Measurements from ENCODE around the gene TEDDM1. TPM values are rescaled to one million over a fixed set of nuclear protein-coding genes. Genes with fewer than 3 reads are reported as not detected.

Gene TEDDM1
- total RNA-seq, 1 donor from 2014 or later = not detected

- Histone ChIP-seq H3K4me1 (no peaks in the 10 kb centered on the region), H3K36me3 (no peaks in the 10 kb centered on the region), H3K27me3 (no peaks in the 10 kb centered on the region), H3K9me3 (no peaks in the 10 kb centered on the region), H3K4me3 (no peak overlapping the region), H3K27ac (no peak overlapping the region)
- no peak for DNase-seq (ENCODE audit: extremely low spot score in 2 of 2)
- intact Hi-C loops (cut with DNase I) = no loop called here
- TF ChIP-seq POLR2AphosphoS5 (IDR thresholded peaks at IDR 0.05; ENCODE audit: insufficient read depth in 1 of 2, low read depth in 1 of 2) (no peak), POLR2A (IDR thresholded peaks at IDR 0.05) (no peak), CTCF (IDR thresholded peaks at IDR 0.05) (no peak)
These were observed 49.6 kb downstream of the TEDDM1 start for GRCh38 chr1:182350839-182351238.

GRCh38 chr1:182348961-182349747, 51.3 kb downstream of the TEDDM1 start:
- intact Hi-C loops (cut with DNase I) = no loop called here
- H3K27ac ChIP-seq = no peak overlapping the region
- peak in 1 of 2 donors; percentile 55 for DNase-seq (ENCODE audit: extremely low spot score in 2 of 2)
- no peaks in the 10 kb centered on the region for H3K36me3 ChIP-seq
- H3K9me3 ChIP-seq = no peaks in the 10 kb centered on the region
- TF ChIP-seq POLR2A (IDR thresholded peaks at IDR 0.05) = no peak
- no peak for TF ChIP-seq POLR2AphosphoS5 (IDR thresholded peaks at IDR 0.05; ENCODE audit: insufficient read depth in 1 of 2, low read depth in 1 of 2)
- no peak for TF ChIP-seq CTCF (IDR thresholded peaks at IDR 0.05)
- no peak overlapping the region for H3K4me3 ChIP-seq
- no peaks in the 10 kb centered on the region for H3K4me1 ChIP-seq
- H3K27me3 ChIP-seq = no peaks in the 10 kb centered on the region

Other genes with a start within 250 kb of the TEDDM1 start
- 2,462 TPM for gene GLUL, start 8.9 kb downstream of the TEDDM1 start, total RNA-seq
- gene RGSL1, start 49.5 kb upstream of the TEDDM1 start, total RNA-seq = not detected
- 5.4 TPM for gene RNASEL, start 188.6 kb upstream of the TEDDM1 start, total RNA-seq
- 1.2 TPM for gene RGS16, start 203.7 kb upstream of the TEDDM1 start, total RNA-seq